ENCODE results near the gene SFRP2.

DNA sequence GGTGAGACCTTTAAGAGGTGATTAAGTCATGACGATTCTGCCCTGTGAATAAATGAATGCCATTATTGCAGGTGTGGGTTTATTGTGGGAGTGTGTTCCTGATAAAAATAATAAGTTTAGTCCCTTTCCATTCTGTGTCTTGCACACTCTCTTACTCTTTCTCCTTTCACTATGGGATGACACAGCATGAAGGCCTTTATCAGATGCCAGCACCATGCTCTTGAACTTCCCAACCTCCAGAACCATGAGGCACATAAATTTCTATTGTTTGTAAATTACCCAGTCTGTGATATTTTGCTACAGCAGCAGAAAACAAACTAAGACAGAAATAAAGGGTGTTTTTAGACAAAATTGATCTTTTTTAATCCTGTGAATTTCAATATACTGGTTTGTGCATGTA is 10.5 kb downstream of the SFRP2 start:
- TF ChIP-seq, protein P1, sequence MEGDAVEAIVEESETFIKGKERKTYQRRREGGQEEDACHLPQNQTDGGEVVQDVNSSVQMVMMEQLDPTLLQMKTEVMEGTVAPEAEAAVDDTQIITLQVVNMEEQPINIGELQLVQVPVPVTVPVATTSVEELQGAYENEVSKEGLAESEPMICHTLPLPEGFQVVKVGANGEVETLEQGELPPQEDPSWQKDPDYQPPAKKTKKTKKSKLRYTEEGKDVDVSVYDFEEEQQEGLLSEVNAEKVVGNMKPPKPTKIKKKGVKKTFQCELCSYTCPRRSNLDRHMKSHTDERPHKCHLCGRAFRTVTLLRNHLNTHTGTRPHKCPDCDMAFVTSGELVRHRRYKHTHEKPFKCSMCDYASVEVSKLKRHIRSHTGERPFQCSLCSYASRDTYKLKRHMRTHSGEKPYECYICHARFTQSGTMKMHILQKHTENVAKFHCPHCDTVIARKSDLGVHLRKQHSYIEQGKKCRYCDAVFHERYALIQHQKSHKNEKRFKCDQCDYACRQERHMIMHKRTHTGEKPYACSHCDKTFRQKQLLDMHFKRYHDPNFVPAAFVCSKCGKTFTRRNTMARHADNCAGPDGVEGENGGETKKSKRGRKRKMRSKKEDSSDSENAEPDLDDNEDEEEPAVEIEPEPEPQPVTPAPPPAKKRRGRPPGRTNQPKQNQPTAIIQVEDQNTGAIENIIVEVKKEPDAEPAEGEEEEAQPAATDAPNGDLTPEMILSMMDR (IDR thresholded peaks at IDR 0.05): no peak
- TF ChIP-seq POLR2A (IDR thresholded peaks at IDR 0.05) (no peak), POLR2AphosphoS5 (IDR thresholded peaks at IDR 0.05) (no peak), EP300 (IDR thresholded peaks at IDR 0.05) (no peak)
